HG03108 (cell line): Measurements from ENCODE around the gene VANGL1.

ENCODE experiments used
- ATAC-seq: cut with Tn5 transposase; IDR thresholded peaks from one replicate; pipeline ENCODE4 v1.9.1; 2021; ENCODE audit warnings: moderate library complexity; ENCODE audit not compliant: unreplicated experiment

Gene VANGL1

DNA sequence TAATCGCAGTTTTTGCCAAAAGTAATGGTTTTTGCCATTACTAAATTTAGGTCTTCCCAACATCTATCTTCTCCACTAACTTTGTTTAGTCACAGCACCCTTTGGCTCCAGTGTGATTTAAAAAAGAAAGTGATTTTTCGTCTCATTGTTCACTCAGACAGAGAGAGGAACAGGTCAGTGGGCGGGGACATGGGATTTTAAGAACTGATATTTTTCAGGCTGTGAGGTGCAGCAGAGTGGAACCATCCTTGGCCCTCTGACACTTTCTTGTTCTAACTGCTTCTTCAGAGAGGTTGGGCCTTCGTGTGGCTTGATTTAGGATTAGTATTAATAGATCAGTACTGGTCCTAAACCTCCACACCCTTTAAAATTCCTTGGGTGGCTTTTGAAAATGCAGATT is 88.0 kb downstream of the VANGL1 start:
- ATAC-seq = peak; percentile 97

DNA sequence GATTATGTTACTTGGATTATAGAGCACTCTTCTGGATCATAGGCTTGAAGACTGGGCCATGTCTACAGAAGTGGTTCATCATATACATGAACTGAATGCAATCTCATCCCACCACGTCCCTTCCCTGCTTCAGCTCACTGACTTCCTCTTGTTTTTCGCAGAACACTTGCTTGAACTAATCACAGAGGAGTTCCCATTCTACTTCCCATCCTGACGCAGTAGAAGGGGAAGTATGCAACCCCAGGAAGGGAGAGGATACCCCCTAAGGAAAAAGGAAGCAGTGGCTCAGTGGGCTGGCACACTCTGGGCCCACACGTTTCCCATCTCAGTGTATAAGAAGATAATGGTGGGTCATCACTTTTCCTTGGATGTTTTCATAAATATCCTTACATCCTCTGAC is 90.5 kb downstream of the VANGL1 start:
- ATAC-seq = no peak

DNA sequence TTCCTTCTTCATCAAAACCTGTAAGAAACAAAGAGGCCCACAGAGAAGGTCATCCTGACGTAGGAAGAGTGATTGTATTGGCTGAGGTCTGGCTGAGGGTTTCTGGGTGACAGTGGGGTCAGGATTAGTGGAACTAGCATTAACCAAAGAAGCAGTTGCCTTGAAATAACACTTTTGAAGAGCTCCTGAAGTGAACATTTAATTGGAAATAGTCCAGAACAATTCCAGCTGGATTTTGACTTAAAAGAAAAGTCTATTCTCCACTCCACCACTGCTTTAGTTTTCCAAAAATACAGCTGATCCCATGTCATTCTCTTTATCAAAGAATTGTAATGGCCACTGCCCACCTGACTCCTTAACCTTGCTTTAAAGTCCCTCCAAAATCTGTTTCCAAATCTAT is 99.0 kb downstream of the VANGL1 start:
- no peak for ATAC-seq

DNA sequence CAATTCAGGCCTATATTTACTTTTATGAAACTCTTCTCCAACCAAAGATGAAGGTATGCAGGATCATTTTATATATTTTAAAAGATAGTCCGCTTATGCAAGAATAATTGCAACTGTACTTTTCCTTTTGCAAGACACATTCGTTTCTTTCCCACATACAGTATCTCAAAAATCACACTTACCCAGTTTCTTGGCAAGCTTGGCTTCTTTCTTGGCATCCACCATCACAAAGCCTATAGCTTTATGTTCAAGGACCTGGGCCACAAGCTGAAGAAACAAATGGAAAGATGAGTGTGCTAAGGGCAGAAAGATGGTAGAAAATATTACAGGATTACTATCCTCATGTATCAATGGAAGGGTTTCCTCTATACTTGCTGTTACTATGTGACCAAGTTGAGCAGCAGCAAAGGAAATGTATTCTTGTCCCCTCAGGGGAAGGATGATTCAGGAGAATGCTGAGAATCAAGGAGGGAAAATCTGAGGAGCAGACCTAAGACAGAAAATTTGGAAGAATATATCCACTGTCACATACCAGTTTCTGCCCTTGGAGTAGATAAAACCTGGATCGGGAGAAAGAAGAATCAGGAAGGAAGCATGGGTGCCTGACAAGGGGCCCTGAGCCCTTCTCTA is 103.0 kb downstream of the VANGL1 start:
- no peak for ATAC-seq

DNA sequence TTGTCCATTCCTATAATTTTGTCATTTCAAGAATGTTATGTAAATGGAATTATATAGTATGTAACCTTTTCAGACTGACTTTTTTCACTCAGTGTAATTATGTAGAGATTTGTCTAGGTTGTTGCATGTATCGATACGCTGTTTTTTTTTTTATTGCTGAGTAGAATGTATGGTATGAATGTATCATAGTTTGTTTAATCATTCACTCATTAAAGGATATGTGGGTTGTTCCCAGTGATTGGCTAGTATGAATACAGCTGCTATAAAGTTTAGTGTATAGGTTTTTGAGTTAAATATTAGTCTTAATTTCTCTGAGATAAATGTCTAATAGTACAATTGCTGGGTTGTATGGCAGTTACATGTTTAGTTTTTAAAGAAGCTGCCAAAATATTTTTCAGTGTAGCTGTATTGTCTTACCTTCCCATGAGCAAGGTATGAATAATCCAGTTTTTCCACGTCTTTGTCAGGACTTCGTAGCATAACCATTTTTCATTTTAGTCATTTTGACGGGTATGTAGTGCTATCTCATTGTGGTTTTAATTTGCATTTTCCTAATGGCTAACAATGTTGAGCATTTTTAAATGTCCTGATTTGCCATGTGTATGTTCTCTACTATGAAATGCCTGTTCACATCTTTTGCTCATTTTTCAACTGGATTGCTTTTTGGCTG is 104.4 kb downstream of the VANGL1 start:
- no peak for ATAC-seq
